ENCODE data around the gene ZBTB34. TPM values are rescaled to one million over a fixed set of nuclear protein-coding genes. Genes with fewer than 3 reads are reported as not detected.

ZBTB34 gene
- total RNA-seq, 4 donors from 2014 or later = 10.8 to 15.9 (median 13.0) TPM

DNA sequence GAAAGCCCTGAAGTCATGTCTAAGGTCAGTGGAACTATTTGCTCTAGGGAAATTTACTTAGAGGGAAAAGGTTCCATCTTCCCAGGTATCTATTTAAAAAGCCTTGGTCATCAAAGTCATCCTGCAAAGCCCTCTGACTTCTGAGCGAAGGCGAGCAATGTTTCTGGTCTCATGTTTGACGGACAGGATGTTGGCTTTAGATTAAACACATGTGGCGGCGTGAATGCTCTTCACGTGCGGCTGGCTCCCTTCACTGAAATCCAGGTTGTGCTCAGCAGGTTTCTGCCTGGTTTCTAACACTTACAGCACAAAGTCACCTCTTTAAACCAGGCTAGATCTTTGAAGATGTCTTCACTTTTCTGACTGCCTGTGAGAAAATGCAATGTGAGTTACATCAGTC is 5.7 kb upstream of the ZBTB34 start:
- DNase-seq (ENCODE audit: low spot score in 2 of 2) = no peak
- 44% methylated on average over 7 of the region's 7 CpGs for WGBS
- TF ChIP-seq, protein P1, sequence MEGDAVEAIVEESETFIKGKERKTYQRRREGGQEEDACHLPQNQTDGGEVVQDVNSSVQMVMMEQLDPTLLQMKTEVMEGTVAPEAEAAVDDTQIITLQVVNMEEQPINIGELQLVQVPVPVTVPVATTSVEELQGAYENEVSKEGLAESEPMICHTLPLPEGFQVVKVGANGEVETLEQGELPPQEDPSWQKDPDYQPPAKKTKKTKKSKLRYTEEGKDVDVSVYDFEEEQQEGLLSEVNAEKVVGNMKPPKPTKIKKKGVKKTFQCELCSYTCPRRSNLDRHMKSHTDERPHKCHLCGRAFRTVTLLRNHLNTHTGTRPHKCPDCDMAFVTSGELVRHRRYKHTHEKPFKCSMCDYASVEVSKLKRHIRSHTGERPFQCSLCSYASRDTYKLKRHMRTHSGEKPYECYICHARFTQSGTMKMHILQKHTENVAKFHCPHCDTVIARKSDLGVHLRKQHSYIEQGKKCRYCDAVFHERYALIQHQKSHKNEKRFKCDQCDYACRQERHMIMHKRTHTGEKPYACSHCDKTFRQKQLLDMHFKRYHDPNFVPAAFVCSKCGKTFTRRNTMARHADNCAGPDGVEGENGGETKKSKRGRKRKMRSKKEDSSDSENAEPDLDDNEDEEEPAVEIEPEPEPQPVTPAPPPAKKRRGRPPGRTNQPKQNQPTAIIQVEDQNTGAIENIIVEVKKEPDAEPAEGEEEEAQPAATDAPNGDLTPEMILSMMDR (IDR thresholded peaks at IDR 0.05) = no peak
- TF ChIP-seq EP300 (IDR thresholded peaks at IDR 0.05) (no peak), POLR2A (IDR thresholded peaks at IDR 0.05) (no peak), POLR2AphosphoS5 (IDR thresholded peaks at IDR 0.05) (no peak)

DNA sequence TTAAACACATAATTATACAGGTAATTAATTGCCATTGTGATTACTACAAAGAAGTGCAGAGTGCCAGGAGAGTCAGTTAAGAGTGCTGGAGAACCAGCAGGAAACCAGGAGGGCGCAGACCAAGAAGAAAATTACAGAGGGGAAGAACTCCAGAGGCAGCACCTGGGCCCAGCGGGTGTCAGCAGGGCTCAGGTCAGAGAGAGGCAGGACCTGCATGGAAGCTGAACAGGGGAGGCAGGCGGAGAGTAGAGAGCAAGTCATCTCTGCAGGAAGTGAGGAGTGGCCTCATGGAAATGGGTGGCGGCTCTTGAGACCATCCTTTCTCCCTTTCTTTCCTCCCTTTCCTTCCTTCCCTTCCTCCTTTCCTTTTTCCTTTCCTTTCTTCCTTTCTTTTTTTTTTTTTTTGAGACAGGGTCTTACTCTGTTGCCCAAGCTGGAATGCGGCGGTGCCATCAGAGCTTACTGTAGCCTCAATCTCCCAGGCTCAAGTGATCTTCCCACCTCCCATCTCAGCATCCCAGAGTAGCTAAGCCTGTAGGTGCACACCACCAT is 4.0 kb upstream of the ZBTB34 start:
- Histone ChIP-seq H3K36me3 (no peaks in the 10 kb centered on the region), H3K27ac (no peak overlapping the region), H3K4me1 (peaks cover 12% of the 10 kb centered on the region), H3K27me3 (peaks cover under 1% of the 10 kb centered on the region), H3K4me3 (no peak overlapping the region), H3K9me3 (no peaks in the 10 kb centered on the region)
- 93% methylated on average over 6 of the region's 6 CpGs for WGBS
- DNase-seq (ENCODE audit: low spot score in 2 of 2) = no peak
- TF ChIP-seq POLR2A (IDR thresholded peaks at IDR 0.05) = no peak
- TF ChIP-seq EP300 (IDR thresholded peaks at IDR 0.05) = no peak
- TF ChIP-seq, protein P1 (IDR thresholded peaks at IDR 0.05) = no peak

More for the DNA sequence above, 5.7 kb upstream of the ZBTB34 start:
- Histone ChIP-seq H3K27ac (no peak overlapping the region), H3K9me3 (no peaks in the 10 kb centered on the region), H3K4me1 (peaks cover 4% of the 10 kb centered on the region), H3K27me3 (peaks cover 4% of the 10 kb centered on the region), H3K36me3 (no peaks in the 10 kb centered on the region), H3K4me3 (no peak overlapping the region)

DNA sequence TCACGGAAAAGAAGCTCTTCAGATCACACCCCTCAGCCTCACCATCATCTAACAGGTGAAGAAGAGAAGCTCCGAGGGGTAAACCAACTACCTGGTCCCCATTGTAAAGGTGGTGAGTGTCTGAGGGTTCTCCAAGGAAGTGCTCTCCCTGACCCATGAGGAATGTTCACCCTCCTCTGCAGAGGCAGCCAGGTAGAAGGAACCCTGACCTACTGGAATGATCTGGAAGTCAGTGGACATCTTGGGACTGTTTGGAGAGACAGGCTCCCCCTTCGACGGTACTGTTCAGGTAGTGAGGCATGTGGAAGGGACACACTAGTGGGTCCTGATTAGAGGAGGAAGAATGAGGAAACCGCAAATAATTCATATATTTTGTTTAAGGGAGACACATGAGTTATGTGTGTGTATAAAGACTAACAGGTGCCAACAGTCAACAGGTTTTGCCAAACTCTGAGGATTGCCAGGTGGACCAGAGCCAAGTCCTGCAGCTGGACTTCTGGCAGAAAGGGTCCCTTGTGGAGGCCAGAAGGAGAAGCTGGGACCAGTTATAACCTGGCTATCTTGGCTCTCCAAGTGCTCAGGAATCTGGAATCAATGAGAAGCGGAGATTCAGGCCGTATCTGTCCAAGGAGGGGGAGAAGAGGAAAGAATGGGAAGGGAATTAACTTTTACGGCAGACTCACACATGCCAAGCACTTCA is 3.0 kb upstream of the ZBTB34 start:
- H3K4me3 ChIP-seq = no peak overlapping the region
- H3K4me1 ChIP-seq = peaks cover 22% of the 10 kb centered on the region
- WGBS = 38% methylated on average over 8 of the region's 8 CpGs
- H3K36me3 ChIP-seq = no peaks in the 10 kb centered on the region
- H3K27me3 ChIP-seq = no peaks in the 10 kb centered on the region
- H3K27ac ChIP-seq = no peak overlapping the region
- TF ChIP-seq EP300 (IDR thresholded peaks at IDR 0.05) = no peak
- TF ChIP-seq, protein P1 (IDR thresholded peaks at IDR 0.05) = no peak
- H3K9me3 ChIP-seq = no peaks in the 10 kb centered on the region
- no peak for DNase-seq (ENCODE audit: low spot score in 2 of 2)

DNA sequence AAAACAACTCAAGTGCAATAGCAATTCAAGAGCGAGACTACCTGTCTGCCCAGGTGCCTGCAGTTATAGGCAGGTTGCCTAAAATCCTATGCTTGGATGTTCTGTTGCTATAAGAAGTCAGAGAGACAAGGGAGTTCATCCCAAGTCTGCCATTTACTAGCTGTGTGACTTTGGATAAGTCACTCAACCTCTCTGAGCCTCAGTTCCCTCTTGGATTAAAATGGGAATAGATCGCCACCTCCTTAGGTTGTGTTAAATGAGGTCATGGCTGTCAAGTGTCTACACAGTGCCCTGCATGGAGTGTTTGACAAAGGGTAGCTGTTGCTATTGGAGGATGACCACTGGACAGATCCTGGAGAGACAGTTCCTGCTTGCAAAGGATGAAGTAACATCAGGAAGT is 1.3 kb upstream of the ZBTB34 start:
- Histone ChIP-seq H3K9me3 (no peaks in the 10 kb centered on the region), H3K27ac (no peak overlapping the region), H3K4me3 (no peak overlapping the region), H3K36me3 (no peaks in the 10 kb centered on the region), H3K4me1 (peaks cover 37% of the 10 kb centered on the region), H3K27me3 (no peaks in the 10 kb centered on the region)
- DNase-seq (ENCODE audit: low spot score in 2 of 2) = no peak
- TF ChIP-seq, protein P1 (IDR thresholded peaks at IDR 0.05) = no peak
- TF ChIP-seq POLR2A (IDR thresholded peaks at IDR 0.05) (no peak), POLR2AphosphoS5 (IDR thresholded peaks at IDR 0.05) (no peak), EP300 (IDR thresholded peaks at IDR 0.05) (no peak)
- WGBS = 100% methylated on average over 2 of the region's 2 CpGs

DNA sequence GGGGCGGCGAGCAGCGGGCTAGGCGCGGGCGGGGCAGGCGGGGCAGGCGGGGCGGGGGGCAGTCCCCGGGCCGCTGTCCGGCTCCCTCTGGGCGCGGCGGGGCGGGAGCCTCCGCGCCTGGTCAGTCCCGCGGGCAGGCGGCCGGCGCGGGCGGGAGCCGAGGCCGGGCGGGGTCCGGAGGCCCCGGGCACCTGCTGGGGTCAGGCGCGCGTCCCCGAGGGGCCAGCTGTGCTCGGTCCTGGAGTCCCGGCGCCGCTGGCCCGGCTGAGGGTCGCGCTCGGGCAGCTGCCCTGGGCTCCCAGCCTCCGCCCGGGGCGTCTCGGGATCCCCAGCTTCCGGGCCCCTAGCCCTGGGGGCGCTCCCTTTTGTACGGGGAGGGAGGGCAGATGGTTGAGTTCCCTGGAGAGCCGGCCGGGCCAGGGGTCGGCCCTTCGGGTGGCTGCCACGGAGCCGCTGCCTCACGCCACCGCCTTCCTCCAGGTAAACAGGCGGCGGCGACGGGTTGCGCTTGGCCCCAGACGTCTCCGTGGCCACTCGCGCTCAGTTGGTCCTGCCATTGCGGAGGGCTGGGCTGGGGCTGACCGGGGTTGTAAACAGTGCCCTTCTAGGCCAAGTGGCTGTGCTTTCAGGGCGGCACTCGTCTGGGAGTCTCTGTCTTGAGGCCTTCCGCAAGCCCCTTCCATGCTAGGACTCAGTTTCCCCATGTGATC is 473 bp downstream of the ZBTB34 start:
- Histone ChIP-seq H3K27me3 (no peaks in the 10 kb centered on the region), H3K4me1 (peaks cover 39% of the 10 kb centered on the region), H3K4me3 (peak overlapping the region; percentile 97), H3K36me3 (peaks cover 7% of the 10 kb centered on the region), H3K9me3 (no peaks in the 10 kb centered on the region), H3K27ac (peak overlapping the region; percentile 91)
- TF ChIP-seq, protein P1 (IDR thresholded peaks at IDR 0.05) = no peak
- peak in 1 of 2 donors; percentile 16 for TF ChIP-seq POLR2A (IDR thresholded peaks at IDR 0.05)
- DNase-seq (ENCODE audit: low spot score in 2 of 2) = no peak
- 0% methylated on average over 20 of the region's 71 CpGs for WGBS
